Activated CD4-positive, alpha-beta T cell treated with anti-CD3 and anti-CD28 coated beads, Interleukin-2, amount 50 U/mL, for 48 hours (primary cell): Measurements from ENCODE around the gene C11orf97.
A peak's percentile ranks its signal among the peaks of the same experiment; 100 is the strongest.
"Not testable (repeated sequence)": the region's sequence is repeated elsewhere in the genome, so short reads cannot be mapped to it uniquely, and the experiment has no call there.

ENCODE experiments used
- DNase-seq, 2 experiments: peaks; one replicate each; pipeline ENCODE4 v3.0.0-alpha.2; 2020

The C11orf97 gene

DNA sequence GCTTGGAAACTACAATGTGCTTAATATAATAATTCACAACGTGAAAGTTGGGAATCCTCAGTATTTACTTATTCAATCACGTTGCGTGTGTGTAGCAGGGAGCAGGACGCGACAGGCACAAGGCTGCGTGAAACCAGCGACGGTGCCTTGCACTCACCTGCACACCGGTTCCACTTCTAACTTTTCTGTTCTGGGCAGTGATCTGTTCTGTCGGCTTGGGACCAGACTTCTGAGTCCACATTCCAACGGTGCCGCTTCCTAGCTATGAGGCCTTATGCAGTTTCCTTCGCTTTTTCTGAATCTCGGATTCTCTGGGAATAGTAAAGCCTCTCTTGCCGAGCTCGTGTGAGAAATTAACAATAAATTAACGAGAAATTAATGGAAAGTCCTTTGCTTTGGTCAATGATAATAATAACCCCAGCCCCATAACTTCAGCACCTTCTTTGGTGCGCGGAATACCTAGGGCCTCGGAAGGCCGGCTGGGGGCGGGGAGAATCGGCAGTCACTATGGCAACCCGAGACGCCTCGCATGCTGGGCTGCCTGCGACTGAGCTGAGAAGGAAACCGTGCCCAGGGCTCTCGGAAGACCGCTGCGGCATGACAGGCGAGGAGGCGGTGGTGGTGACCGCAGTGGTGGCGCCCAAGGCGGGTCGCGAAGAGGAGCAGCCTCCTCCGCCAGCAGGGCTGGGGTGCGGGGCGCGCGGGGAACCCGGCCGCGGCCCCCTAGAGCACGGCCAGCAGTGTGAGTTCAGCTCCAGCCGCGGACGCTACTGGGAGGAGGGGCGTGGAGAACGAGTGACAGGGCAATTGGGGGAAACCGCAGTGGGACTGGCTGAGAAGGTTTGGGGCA, at the start of gene C11orf97:
Gene C11orf97 (plus strand): TSS at position 530 of the 850 bp plus-strand sequence. CDS start 68 bp downstream, at position 598.
- peak; percentile 53 to 65 for DNase-seq

- DNase-seq: no peak
Measured at GRCh38 chr11:94469416-94469815, 42.8 kb upstream of the C11orf97 start.

- no peak for DNase-seq
Measured at GRCh38 chr11:94472916-94473799, 39.1 kb upstream of the C11orf97 start.

- no peak for DNase-seq
Measured at GRCh38 chr11:94477624-94478023, 34.6 kb upstream of the C11orf97 start.

DNA sequence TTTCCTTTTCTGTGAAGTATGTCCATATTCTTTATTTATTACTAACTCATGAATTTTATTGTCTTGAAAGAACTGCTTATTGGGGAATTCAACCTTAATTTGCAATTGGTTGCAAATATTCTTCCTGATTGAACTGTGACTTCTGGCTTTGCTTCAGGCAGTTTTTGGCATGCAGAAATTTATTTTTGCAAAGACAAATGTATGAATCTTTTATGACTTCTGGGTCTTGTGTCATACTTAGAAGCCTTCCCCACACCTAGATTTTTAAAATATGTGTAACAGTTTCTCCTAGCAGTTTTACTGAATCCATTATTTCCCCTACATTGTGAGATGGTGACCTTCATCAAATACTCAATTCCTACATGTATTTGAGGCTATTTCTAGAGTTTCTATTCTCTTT, 30.9 kb upstream of the C11orf97 start:
- no peak for DNase-seq

DNA sequence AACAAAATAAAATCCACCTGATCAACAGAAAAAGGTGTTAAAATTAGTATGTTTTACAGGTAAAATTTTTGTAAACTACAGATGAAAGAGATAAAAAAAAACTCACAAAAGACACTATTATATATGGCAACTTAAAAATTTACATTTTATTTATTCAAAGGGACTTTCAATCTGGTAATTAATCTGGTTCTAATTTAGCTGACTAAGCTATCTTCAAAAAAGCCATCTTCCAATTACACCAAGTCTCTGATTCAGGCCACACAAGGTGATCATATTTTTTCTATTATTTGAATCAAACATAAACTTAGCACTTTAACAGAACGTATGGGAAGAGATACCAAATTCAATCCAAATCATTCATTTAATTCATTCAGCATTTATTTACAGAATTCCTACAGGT, 26.2 kb upstream of the C11orf97 start:
- DNase-seq: no peak

DNA sequence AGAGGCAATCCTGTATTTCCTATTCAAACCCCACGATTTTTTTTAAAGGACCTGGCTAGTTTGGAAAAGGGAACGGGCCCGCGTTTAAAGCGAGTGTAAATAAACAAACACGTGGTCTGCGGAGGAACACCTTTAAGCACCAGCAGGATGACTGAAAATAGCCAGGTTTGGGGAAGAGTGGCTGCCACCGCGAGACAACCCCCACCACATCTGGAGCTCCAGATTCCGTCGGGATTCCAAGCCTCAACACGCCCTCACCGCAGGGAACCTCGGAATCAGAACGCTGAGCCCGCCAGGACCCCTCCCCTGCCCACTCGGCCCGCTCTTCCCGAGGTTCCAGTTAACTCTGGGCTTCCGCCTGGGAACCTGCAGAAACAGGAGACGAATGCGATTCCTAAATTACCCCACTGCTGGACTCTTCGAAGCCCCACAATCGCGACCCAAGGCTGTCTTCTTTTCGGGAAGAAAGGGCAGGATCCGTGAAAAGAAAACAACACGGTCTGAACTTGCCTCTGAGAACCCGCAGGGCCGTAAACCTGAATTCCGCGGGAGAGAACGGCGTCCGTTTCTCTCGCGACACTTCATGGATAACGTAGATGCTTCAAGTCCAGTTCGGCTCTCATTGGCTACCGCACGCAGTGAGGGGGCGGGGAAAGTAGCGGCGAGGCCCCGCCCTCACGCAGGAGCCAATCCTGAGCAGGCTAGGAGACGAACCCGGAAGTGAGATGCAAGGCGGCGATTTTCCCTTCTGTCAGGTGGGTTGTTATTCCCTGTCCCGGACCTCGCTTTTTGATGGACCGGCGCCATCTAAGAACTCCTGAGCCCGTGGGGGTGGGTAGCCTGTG, 18.8 kb upstream of the C11orf97 start, which contains the start of the genes ANKRD49 and MRE11:
Gene ANKRD49 (plus strand): TSS at position 704 of the 845 bp plus-strand sequence. CDS start 2,710 bp downstream, outside the sequence.
Gene MRE11 (minus strand): TSS at position 564 of the 845 bp plus-strand sequence. CDS start 1,043 bp downstream, outside the sequence.
- peak; percentile 94 to 96 for DNase-seq

- no peak for DNase-seq
Measured at GRCh38 chr11:94494126-94494680, 18.1 kb upstream of the C11orf97 start.

DNA sequence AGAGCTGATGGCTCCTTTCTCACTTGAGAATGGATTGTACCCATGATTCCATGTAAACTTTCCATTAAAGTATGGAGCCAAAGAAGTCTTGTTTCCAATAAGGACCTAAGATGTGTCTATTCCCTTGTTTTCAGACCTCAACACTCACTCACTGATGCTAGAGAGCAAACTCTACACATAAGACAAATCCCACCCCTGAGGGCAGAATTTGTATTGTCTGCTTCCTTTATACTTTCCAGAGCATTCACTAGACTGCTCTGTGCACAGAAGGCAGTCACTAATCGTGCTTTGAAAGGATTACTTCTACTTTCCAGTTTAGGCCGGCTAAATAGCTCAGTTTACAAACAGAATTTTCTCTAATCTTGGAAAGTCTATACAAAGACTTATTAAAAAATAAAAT, 12.1 kb upstream of the C11orf97 start:
- DNase-seq: no peak

GRCh38 chr11:94501522-94501921, 10.7 kb upstream of the C11orf97 start:
- DNase-seq: no peak

DNA sequence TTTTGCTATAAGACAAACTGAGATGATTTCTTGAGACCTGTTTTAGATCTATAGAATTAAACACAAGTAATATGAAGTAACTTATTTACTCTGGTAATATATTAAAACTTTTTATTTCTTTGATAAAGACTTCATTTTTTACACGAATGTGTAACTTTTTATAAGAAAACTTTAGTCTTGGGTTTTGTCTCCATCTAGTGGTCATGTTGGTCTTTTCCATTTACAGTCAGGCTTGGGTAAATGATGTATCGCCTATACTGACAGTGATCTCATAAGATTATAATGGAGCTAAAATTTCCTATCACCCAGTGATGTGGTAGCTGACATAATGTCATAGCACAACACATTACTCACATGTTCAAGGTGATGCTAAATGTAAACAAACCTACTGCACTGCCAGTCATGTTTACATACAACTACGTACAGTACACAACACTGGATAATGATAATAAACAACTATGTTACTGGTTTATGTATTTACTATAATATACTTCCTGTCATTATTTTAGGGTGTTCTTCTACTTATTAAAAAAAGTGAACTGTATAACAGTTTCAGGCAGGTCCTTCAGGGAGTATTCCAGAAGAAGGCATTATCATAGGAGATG, 7.5 kb upstream of the C11orf97 start:
- DNase-seq: no peak

- DNase-seq: not testable (repeated sequence)
Measured at GRCh38 chr11:94506513-94506912, 5.7 kb upstream of the C11orf97 start.

DNA sequence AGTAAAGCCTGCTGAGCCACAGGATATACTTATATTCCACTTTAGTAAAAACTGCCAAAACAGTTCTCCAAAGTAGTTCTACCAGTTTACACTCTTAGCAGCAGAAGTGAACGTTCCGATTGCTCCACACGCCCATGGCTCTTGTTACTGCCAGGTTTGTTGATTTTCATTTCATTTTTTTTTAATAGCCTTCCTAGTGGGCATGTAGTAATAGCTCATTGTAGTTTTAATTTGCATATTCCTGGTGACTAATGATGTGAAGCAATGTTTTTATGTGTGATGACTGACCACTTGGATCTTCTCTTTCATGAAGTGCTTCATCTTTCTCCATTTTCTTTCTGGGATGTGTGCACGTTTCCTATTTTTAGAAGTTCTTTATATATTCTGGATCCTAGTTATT, 4.8 kb upstream of the C11orf97 start:
- no peak for DNase-seq

DNA sequence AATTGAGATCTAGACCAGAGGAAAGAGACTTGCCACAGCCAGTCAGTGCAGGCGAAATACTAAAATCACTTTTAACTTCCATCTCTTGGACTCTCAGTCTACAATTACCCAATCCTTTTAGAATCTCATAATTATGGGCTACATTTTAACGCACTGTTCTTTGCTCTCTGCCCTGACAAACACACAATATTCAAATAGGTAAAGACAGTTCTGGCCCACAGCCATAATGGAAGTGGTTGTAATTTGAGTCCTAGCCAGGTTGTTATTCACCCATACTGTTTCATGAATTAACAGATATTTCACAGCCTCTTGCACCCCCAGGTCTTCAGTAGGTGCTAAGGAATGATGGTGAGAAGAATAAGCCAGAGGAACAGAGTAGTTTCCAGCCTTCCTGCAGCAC, 830 bp downstream of the C11orf97 start:
- no peak for DNase-seq

- DNase-seq: no peak
Measured at GRCh38 chr11:94515398-94515797, 3.1 kb downstream of the C11orf97 start.

DNA sequence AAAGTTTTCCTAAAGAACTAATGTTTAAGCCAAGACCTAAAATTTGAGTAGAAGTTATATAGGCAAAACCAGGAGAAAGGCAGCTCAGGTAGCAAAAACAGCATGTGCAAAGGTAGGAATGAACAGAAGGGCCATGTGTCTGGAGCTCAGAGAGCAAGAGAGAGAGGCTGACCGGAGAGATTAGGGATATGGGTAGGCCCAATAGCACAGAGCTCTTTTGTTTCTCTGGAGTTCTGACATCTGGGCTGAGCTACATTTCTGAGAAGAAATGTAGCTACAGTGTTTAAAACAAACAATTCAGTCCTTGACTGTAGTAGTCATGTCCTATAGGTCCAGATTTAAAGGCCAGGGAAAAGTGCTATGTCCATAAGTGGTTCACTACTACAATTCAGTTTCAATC, 4.5 kb downstream of the C11orf97 start:
- DNase-seq: no peak

GRCh38 chr11:94518300-94518699, 6.0 kb downstream of the C11orf97 start:
- DNase-seq: no peak

DNA sequence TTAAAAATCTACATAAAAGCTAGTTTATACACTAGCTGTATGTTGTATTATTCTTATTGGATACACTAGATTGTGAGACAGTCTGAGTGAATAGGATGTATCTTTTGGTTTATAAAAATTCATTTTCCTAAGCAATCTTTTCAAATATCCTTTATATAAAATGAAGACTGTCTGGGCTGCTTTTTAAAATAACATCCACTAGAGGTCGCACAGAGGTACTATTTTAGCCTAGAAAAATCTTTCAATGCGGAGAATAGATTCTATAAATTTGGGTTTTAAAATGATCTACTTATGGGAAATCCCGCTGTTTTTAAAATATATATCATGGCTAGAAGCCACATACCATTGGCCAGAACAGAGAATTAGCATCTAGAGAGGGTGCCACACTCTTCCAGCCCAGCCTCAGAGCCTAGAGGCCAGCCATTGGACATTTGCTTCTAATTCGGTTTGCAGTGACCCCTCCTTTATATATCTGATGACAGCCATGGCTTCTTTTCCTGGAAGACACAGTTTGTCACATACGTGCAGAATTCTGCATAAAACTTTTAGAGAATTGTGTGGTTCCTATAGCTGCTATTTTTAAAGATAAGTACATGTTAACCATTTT, 7.3 kb downstream of the C11orf97 start:
- DNase-seq: no peak

DNA sequence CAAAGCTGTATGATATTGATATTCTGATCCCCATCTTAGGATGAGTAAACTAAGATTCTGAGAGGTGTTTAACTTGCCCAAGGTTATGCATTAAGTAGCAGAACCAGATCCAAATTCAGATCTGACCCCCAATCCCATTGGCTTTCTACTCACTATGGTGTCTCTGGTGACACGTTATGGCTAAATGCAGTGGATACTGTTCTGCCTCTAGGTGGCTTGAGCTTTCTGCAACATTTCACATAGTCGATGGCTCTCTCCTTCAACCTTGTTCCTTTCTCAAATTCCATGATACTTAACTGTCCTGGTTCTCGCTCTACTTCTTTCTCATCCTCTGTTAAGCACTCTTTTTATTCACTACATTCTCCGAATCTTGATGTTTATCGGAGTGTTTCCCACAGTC, 9.4 kb downstream of the C11orf97 start:
- DNase-seq: no peak

GRCh38 chr11:94524341-94524740, 12.1 kb downstream of the C11orf97 start:
- DNase-seq: no peak
